MV-4-11 (cell line): ENCODE data around the gene BAG2.

Source experiments
- DNase-seq: peaks from one replicate; lab custom pipeline; 2025; lab: John Stamatoyannopoulos, UW

Gene BAG2

DNA sequence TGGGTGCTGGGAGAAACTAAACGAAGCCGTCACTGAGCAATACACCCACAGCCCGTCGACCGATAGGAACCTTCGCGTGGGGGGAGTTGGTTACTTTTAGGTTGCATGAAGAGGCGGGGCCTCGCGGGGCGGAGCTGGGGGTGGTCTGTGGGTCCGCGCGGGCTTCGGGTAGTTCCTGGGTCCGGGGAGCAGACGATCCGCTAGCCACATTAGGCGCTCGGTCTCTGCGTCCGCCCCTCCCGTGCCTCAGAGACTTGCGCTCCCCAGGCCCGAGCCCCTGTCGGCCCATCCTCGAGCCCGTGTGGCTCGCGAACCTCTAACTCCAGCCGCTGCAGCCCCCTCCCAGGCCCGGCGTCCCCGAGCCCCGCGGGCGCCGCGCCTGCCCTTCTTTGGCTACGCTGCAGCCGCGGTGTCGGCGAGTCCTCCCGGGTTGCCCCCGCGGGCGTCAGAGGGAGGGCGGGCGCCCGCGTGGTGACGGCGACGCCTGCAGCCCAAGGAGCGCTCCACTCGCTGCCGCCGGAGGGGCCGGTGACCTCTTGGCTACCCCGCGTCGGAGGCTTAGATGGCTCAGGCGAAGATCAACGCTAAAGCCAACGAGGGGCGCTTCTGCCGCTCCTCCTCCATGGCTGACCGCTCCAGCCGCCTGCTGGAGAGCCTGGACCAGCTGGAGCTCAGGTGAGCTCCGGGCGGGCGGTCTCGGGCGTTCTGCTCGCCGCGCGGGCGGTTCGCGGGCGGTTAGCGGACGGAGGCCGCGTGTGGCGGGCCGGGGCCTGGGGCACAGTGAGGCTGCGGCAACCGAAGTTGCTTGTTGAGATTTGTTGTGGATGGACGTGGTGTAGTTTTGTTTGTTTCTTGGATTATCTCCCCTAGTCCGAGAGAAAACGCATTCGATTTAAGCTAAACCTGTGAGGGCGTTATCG, at the start of gene BAG2:
Gene BAG2, plus strand, starts transcription at position 191 of the 920 bp plus-strand sequence. Its CDS starts 372 bp downstream, at position 563.
- peak; percentile 82 for DNase-seq

GRCh38 chr6:57123111-57123510, 49.0 kb upstream of the BAG2 start:
- no peak for DNase-seq

GRCh38 chr6:57127763-57128162, 44.4 kb upstream of the BAG2 start:
- DNase-seq = no peak

- DNase-seq = no peak
Observed at GRCh38 chr6:57130661-57131177, 41.4 kb upstream of the BAG2 start.

GRCh38 chr6:57134954-57135353, 37.2 kb upstream of the BAG2 start:
- no peak for DNase-seq

DNA sequence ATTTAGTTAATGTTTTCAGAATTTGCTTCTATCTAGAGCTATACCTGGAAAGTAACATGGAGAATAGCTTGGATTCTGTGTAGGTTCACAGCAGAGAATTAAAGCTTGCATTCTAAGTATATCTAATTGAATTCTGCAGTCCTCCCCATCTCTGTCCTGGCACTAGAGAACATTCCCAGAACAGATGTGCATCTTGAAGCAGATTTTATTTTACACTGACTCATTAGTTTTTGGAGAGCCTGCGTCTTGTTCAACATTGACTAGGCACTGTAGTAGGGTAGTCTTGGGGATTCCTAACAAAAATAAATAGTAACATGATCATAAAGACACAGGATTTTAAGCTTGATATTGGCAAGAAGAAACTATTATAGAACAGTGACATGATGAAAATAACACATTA, 36.2 kb upstream of the BAG2 start:
- DNase-seq = no peak

DNA sequence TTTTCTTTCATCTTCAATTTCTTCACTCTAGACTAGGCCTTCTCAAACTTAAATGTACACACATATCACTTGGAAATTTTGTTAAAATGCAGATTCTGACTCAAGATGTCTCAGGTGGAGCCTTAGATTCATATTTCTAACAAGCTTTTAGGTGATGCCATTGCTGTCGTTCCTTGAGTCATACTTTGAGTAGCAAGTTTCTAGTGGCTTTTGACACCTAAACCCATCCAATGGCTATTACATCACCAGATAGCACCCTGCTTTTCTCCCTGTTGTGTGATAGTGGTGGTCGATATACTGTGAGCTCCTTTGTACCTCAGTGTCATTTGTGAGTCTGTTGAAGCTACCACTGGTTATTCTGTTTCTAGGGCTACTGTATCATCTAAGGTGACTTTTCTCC, 34.8 kb upstream of the BAG2 start:
- no peak for DNase-seq

GRCh38 chr6:57138026-57138425, 34.1 kb upstream of the BAG2 start:
- DNase-seq = no peak

DNA sequence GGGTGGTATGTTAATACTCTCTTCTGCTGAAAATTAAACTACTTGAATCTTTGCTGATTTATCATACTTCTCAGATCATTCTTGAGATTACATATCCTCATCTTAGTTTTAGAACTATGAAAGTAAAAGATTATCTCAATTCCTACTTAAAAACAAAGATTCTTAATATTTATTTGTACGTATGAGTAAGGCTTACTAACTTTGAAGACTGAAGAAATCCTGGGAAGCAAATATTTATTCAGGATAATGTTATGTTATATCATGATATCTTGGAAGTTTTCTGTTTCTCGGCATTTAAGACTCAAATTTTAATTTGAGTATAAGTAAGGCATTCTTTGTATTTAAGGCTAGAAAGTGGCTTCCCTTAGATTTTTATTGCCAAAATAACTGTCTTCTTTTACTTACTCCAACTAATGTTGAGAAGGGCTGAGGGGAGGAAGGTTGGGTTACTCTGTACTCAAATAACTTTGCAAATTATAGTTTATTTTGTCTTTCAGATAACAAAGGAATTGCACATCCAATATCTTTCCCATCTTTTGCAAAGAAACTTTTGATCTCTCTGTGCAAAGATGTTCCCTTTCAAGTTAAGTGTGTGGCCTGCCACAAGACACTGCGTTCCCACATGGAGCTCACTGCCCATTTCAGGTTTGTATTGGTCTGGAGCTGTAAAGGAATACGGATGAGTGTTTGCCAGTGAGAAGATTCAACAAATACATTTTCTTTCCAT, 30.5 kb upstream of the BAG2 start:
- no peak for DNase-seq

- DNase-seq = no peak
Observed at GRCh38 chr6:57142178-57142525, 30.0 kb upstream of the BAG2 start.

DNA sequence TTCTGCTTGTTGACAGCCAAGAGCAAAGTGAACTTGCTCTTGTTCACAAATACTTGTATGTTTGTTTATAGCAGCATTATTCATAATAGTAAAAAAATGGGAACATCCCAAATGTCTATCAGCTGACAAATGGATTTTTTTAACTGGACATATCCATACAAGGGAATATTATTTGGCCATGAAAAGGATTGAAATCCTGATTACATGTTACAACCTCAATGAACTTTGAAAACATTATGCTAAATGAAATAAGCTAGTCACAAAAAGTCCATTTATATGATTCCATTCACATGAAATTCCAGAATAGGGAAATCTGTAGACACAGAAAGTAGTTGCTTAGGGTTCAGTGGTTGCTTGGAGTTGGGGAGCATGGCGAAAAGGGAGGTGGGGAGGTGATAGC, 28.4 kb upstream of the BAG2 start:
- DNase-seq = no peak

GRCh38 chr6:57147401-57147800, 24.7 kb upstream of the BAG2 start:
- no peak for DNase-seq

DNA sequence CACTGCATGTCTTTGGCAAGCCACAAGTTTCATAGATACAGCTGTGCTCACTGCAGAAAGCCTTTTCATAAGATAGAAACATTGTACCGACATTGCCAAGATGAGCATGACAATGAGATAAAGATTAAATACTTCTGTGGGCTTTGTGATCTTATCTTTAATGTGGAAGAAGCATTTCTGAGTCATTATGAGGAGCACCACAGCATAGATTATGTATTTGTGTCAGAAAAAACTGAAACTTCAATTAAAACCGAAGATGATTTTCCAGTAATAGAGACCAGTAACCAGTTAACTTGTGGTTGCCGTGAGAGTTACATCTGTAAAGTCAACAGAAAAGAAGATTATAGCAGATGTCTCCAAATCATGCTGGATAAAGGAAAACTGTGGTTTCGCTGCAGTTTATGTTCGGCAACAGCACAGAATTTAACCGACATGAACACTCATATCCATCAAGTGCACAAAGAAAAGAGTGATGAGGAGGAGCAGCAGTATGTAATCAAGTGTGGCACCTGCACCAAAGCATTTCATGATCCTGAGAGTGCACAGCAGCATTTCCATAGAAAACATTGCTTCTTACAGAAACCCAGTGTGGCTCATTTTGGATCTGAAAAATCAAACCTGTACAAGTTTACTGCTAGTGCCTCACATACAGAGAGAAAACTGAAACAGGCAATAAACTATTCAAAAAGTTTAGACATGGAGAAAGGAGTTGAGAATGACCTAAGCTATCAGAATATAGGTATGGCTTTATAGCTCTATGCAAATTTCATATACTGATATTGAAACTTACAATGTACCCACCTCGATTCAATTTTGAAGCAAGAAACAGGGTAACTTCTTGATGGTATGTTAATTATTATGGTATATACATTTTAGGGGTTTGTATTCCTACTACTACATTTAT, 23.9 kb upstream of the BAG2 start:
- DNase-seq = no peak

GRCh38 chr6:57158658-57159057, 13.5 kb upstream of the BAG2 start:
- no peak for DNase-seq

DNA sequence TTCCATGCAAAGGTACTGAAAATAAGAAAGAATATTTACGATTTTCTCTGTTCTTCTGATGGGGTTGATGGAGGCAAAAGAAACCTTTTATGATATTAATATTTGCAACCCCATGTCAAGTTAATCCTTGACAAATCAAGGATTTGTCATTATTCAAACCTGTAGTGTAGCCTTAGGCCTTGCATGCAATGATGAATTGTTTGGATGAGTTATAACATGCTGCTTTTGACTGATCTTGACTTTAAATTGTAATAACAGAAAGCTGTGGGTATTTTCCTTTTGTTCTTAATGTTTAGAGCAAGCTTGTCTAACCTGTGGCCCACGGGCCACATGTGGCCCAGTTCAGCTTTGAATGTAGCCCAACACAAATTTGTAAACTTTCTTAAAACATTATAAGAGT, 13.0 kb upstream of the BAG2 start:
- DNase-seq = no peak

DNA sequence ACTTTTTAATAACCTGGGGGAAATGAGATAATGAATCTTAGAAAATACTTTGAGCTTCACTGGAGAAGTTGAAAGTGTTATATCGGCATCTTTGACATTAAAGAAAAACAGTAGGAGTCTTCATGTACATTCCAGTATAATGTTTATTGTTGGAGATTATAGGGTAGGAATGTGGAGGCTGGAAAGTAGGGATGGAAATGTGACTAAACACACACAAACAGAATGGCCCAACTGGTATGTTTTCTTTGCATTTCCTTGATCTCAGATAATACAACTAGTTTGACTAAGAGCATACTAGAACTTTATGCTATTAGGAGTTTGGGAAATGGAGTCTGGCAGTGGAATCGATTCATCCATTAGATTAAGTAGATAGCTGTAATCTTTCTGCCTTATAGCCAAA, 10.1 kb upstream of the BAG2 start:
- no peak for DNase-seq

- DNase-seq = no peak
Observed at GRCh38 chr6:57162516-57162915, 9.6 kb upstream of the BAG2 start.

DNA sequence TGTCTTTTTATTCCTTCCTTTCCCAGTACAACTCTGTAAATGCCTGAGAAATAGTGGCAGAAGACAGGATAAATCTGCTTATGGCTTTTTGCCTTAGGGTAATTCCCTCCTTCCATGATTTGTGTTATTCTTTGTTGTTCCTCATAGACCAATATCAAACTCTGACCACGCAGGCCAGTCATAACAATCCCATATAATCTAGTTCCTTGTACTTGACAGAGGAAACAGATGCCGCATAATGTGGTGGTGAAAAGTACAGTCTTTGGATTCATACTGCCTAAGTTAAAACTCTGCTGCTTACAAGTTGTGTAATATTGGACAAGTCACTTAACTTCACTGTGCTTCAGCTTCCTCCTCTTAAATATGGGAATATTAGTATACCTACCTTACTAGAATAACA, 8.2 kb upstream of the BAG2 start:
- DNase-seq = peak; percentile 85

DNA sequence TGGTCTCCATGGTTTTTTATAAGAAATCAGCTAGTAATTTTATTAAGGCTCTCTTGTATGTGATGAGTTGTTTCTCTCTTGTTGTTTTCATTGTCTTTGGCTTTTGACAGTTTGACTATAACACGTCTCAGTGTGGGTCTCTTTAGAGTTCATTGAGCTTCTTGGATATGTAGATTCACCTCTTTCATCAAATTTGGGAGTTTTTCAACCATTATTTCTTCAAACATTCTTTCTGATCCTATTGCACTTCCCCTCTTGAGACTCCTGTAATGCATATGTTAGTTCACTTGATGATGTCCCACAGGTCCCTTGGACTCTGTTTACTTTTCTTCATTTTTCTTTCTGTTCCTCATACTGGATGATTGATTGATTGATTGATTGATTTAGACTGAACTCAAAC, 7.0 kb upstream of the BAG2 start:
- DNase-seq = no peak

- peak; percentile 27 for DNase-seq
Observed at GRCh38 chr6:57173056-57173885, 1.1 kb downstream of the BAG2 start.

- peak; percentile 29 for DNase-seq
Observed at GRCh38 chr6:57173886-57174510, 1.9 kb downstream of the BAG2 start.
